Coronary artery (tissue), 2 donors: ENCODE results near the gene C19orf85.

Experiments
- DNase-seq: peaks from one replicate; pipeline ENCODE4 v3.0.0-alpha.2; 2017; ENCODE audit warnings: low spot score
- H3K27ac ChIP-seq, 2 donors: fragments of 200-600 bp; sonication (generic); one replicate each; pipeline ENCODE4 v1.5.1; 2016 to 2019
- H3K4me3 ChIP-seq: fragments of 200-600 bp; sonication (generic); 2 replicates; pipeline ENCODE4 v1.5.1; 2016; ENCODE audit warnings: mild to moderate bottlenecking, moderate library complexity
- CTCF ChIP-seq: fragments of 200-600 bp; sonication (generic); IDR thresholded peaks from one replicate; pipeline ENCODE4 v1.5.1; 2019; ENCODE audit warnings: antibody characterized with exemption

The C19orf85 gene

DNA sequence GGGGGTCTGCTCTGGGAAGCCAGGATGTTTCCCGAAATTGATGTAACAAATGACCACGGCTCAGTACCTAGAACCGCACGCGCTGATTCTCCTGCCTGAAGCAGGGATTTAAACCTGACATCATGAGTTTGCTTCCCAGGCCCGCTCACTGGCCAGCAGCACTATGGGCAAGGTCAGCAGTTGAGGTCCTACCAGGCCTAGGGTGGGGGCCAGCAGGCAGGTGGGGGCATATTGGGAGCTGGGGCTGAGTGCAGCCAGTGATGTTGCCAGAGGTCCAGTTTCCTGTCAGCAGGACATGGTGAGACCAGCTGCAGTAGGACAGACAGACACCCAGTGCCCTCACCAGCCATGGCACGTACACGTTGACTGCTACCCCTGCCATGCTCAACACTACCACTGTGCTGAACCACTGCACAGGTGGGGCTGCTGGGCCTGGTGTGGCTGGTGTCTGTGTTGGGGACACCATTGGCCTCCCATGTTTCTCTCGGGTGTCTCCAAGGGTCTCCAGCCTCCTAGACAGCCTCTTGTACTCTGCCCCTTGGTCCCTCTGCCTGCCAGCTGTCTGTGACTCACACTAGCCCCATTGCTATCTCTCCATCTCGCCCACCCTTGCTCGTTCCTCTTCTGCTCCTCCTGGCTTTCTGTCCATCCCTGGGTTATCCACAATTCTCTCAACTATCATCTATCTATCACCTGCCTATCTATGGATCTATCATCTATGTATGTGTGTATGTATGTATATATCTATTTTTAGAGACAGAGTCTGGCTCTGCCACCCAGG lies 1.1 kb upstream of the C19orf85 start:
- TF ChIP-seq CTCF: no peak
- DNase-seq: no peak
- H3K4me3 ChIP-seq: no peak overlapping the region

GRCh38 chr19:55464039-55464661 lies 401 bp downstream of the C19orf85 start:
- no peak for DNase-seq
- H3K27ac ChIP-seq: no peak overlapping the region
- TF ChIP-seq CTCF: no peak
- no peak overlapping the region for H3K4me3 ChIP-seq

More for the DNA sequence above, 1.1 kb upstream of the C19orf85 start:
- no peak overlapping the region for H3K27ac ChIP-seq

- H3K4me3 ChIP-seq: no peak overlapping the region
- no peak overlapping the region for H3K27ac ChIP-seq
- no peak for TF ChIP-seq CTCF
- no peak for DNase-seq
Observed at GRCh38 chr19:55463583-55464031, 944 bp downstream of the C19orf85 start.

DNA sequence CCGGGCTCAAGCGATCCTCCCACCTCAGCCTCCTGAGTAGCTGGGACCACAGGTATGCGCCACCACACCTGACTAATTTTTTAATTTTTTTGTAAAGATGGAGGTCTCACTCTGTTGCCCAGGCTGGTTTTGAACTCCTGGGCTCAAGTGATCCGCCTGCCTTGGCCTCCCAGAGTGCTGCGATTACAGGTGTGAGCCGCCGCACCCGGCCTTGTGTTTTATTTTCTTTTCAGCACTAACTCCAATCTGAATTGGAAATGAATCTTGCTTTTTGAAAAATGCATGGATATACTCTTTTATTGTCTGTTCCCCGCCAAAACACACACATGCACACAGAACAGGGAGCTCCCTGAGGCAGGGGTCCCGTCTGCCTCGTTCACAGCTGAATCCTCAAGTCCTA lies 1.8 kb downstream of the C19orf85 start:
- no peak for DNase-seq
- no peak for TF ChIP-seq CTCF
- H3K4me3 ChIP-seq: no peak overlapping the region
- no peak overlapping the region for H3K27ac ChIP-seq

GRCh38 chr19:55461974-55462626 lies 2.5 kb downstream of the C19orf85 start:
- TF ChIP-seq CTCF: no peak
- no peak for DNase-seq
- Histone ChIP-seq H3K27ac (peak overlapping the region in 1 of 2 donors; percentile 82), H3K4me3 (peak overlapping the region; percentile 85)

DNA sequence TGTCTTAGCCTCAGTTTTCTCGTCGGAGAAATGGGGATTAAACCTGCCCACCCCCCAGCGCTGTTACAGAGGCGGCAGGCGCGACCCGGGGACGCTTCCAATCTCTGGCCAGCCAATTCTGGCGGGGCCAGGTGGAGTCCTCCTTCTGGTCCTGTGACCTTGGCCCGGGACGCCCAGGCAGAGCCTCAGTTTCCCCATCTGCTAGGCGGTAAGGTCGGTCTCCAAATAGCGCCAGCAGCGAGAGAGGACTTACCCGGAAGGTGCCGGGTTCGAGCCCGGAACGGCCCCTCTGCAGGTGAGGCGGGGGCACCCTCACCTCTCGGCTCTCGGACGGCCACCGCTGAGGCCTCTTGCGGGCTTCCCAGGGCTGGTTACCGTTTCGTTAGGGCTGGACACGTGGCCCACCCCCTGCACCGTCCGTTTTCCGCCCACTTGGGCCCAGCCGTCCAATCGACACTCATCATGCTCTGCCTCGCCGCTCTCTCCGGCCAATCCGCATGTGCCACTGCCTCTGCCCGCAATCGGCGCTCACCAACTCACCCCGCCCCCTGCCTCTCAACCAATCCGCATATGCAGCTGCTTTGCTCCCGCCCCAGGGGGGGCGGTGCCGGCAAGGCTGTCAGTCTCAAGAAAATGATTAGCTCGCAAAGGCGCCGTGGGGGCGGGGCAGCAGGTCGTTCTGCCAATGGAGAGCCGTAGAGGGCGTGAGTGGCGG lies 3.1 kb downstream of the C19orf85 start, which contains the start of gene ISOC2:
Gene ISOC2 (minus strand): TSS at position 384 of the 715 bp plus-strand sequence. CDS start 5,156 bp downstream, outside the sequence.
- Histone ChIP-seq H3K4me3 (peak within 1 kb of the TSS; percentile 85), H3K27ac (peak within 1 kb of the TSS; percentile 78 to 96)
- DNase-seq: peak; percentile 100
- no peak for TF ChIP-seq CTCF
